GM06990 (cell line): ENCODE measurements around the gene NCAM1.

Experiments
- DNase-seq: peaks from one replicate; pipeline ENCODE4 v3.0.0-alpha.2; 2011; ENCODE audit not compliant: insufficient read length; ENCODE audit errors: extremely low read depth
- H3K27me3 ChIP-seq: replicated peaks from 2 replicates; pipeline ENCODE4 v1.6.0; 2011; ENCODE audit warnings: low read length; ENCODE audit not compliant: control insufficient read depth, insufficient read depth
- H3K36me3 ChIP-seq: 2 replicates; pipeline ENCODE4 v1.5.1; 2011; ENCODE audit warnings: low read length; ENCODE audit not compliant: control insufficient read depth, insufficient read depth
- H3K4me3 ChIP-seq: replicated peaks from 2 replicates; pipeline ENCODE4 v1.5.1; 2011; ENCODE audit warnings: low read depth, mild to moderate bottlenecking, control low read depth, low read length
- TF ChIP-seq, protein P1 (sequence below): IDR thresholded peaks from 2 replicates; pipeline ENCODE4 v1.5.1; 2011; ENCODE audit warnings: low read length, control low read depth, mild to moderate bottlenecking, inconsistent platforms; ENCODE audit not compliant: insufficient read depth, poor library complexity, severe bottlenecking

NCAM1 gene

DNA sequence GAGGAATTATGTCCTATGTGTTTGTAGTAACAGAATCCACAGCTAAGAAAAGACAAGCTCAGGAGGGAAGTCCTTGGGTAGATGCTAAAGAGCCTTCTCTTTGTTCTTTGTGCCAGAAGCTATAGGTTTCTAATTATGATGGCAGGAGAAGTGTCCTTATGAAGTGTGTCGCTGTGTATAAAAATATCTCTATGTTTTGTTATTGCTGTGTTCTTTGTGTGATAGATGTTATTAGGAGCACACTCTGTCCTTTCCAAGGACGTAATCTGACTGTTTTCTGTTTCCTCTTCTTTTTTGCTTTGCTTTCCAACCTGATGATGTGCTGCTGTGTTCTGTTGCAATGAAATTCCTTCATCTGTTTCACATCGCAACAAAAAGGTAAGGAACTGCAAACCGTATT is 171.9 kb downstream of the NCAM1 start:
- H3K4me3 ChIP-seq: no peak overlapping the region
- DNase-seq: no peak
- TF ChIP-seq, protein P1, sequence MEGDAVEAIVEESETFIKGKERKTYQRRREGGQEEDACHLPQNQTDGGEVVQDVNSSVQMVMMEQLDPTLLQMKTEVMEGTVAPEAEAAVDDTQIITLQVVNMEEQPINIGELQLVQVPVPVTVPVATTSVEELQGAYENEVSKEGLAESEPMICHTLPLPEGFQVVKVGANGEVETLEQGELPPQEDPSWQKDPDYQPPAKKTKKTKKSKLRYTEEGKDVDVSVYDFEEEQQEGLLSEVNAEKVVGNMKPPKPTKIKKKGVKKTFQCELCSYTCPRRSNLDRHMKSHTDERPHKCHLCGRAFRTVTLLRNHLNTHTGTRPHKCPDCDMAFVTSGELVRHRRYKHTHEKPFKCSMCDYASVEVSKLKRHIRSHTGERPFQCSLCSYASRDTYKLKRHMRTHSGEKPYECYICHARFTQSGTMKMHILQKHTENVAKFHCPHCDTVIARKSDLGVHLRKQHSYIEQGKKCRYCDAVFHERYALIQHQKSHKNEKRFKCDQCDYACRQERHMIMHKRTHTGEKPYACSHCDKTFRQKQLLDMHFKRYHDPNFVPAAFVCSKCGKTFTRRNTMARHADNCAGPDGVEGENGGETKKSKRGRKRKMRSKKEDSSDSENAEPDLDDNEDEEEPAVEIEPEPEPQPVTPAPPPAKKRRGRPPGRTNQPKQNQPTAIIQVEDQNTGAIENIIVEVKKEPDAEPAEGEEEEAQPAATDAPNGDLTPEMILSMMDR: no peak
- H3K36me3 ChIP-seq: no peaks in the 10 kb centered on the region
- H3K27me3 ChIP-seq: no peaks in the 10 kb centered on the region; the same call in 1 of the 2 replicates

DNA sequence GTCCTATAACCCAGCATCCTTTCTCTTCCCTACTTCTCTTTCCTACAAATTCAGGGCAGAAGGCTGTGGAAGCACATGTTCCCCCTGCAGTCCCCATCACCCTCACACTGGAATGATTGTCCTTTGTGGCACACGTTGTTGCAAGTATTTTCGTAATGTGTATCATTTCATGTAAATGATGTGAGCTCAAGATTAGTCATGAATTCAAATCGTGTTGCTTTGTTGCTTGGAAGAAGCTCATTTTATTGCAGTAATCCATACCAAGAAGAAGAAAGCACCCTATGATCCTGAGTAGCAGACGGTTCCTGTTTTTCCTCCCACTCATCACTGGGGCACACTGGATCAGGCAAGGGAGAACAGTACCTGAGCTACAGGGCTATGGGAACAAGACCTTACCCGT is 173.4 kb downstream of the NCAM1 start:
- TF ChIP-seq, protein P1: no peak
- DNase-seq: no peak
- Histone ChIP-seq H3K27me3 (no peaks in the 10 kb centered on the region; the same call in 1 of the 2 replicates), H3K36me3 (no peaks in the 10 kb centered on the region), H3K4me3 (no peak overlapping the region)

DNA sequence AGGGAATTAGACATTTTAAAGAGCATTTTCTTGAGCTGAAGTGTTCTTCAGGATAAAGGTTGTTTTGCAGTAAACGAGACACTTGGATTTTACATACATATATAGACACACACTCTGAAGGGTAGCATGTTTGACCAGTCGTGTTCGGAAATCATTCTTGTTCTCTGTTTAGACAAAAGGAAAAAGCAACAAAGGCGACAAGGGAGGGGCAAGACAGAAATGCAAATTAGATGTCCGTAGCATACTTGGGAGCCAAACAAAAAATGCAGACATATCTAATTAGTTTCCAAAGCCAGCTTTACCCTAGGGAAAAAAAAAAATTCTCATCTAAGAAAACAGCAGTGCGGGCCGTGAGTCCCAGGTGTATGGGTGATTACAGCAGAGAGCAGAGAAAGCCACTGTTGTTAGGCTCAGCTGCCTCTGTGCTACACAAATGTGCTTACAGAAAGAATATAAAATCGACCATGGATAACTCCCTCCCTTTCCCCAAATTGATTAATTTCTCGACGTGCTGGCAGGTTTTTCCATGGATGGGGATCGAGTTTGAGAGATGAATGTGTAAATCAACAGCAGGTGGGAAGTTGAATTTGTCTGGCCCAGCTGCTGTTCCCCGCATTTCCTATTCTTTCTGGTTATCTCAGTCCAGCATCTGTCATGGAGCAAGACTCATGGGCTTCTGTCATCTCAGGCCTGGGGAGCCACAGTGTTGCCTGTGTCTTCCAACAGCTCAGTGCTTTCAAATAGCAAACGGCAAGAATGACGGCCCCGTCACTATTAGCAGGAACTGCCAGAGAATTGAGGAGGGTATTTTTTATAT is 176.7 kb downstream of the NCAM1 start:
- no peak for DNase-seq
- TF ChIP-seq, protein P1: no peak
- Histone ChIP-seq H3K27me3 (no peaks in the 10 kb centered on the region; the same call in 1 of the 2 replicates), H3K36me3 (no peaks in the 10 kb centered on the region), H3K4me3 (no peak overlapping the region)

DNA sequence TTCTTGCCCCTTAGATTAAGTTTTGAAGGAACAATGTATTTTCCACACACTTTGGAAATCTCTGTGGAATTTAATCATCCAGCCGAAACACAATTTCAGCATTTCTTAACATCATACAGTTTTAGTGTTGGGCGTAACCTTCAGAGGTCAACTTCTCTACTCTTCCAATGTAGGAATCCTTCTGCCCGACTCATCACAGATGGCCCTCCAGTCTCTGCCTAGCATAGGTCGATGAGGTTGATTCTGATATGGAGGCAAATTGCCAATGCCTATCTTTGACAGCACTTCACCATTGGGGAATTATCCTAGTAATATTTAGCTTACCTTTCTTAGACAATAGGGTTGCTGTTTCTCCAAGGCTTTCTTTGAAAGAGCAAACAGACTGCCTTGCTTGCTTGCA is 177.5 kb downstream of the NCAM1 start:
- Histone ChIP-seq H3K27me3 (no peaks in the 10 kb centered on the region; the same call in 1 of the 2 replicates), H3K4me3 (no peak overlapping the region), H3K36me3 (no peaks in the 10 kb centered on the region)
- TF ChIP-seq, protein P1: no peak
- DNase-seq: no peak

DNA sequence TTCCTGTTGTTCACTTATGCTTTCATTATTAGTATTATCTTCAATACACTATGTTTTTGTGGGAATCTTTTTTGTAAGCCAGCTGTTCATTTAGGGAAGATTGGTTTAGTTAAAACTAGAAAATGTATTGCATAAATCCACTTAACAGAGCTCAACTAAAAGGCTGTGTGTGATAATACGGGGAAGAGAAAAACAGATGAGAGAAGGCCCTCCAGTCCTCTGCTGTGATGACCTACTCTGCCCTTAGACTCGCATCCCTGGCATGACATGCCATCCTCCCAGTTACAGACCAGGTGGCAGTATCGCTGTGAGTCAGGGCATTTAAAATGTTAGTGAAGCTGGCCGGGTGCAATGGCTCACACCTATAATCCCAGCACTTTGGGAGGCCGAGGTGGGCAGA is 179.8 kb downstream of the NCAM1 start:
- Histone ChIP-seq H3K4me3 (no peak overlapping the region), H3K27me3 (no peaks in the 10 kb centered on the region; the same call in 1 of the 2 replicates), H3K36me3 (no peaks in the 10 kb centered on the region)
- no peak for DNase-seq
- TF ChIP-seq, protein P1: no peak

DNA sequence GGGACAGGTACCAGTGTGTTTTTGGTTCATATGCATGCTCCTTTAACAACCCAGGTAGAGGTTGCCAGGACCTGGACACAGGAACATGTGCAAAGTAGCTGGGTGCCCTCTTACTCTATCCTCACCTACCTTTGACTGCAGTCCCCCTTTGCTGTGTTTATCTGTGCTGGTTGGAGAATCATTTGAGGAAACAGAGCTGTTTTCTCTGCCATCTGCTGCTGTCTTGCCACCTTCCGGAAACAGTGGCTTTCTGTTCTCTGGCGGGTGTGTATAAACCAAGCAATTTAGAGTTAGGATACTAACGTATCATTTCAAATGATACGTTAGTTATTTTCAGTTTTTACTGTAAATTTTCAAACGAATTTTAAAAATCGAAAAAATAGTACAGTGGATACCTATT is 181.3 kb downstream of the NCAM1 start:
- Histone ChIP-seq H3K27me3 (no peaks in the 10 kb centered on the region; the same call in 1 of the 2 replicates), H3K4me3 (no peak overlapping the region), H3K36me3 (no peaks in the 10 kb centered on the region)
- TF ChIP-seq, protein P1: no peak
- no peak for DNase-seq
